ENCODE data around the gene IFT25. TPM values are rescaled to one million over a fixed set of nuclear protein-coding genes. Genes with fewer than 3 reads are reported as not detected.
A peak's percentile ranks its signal among the peaks of the same experiment; 100 is the strongest.

The IFT25 gene
- total and polyA plus RNA-seq, 12 donors, result 7.8 to 16.0 (median 10.7) TPM

DNA sequence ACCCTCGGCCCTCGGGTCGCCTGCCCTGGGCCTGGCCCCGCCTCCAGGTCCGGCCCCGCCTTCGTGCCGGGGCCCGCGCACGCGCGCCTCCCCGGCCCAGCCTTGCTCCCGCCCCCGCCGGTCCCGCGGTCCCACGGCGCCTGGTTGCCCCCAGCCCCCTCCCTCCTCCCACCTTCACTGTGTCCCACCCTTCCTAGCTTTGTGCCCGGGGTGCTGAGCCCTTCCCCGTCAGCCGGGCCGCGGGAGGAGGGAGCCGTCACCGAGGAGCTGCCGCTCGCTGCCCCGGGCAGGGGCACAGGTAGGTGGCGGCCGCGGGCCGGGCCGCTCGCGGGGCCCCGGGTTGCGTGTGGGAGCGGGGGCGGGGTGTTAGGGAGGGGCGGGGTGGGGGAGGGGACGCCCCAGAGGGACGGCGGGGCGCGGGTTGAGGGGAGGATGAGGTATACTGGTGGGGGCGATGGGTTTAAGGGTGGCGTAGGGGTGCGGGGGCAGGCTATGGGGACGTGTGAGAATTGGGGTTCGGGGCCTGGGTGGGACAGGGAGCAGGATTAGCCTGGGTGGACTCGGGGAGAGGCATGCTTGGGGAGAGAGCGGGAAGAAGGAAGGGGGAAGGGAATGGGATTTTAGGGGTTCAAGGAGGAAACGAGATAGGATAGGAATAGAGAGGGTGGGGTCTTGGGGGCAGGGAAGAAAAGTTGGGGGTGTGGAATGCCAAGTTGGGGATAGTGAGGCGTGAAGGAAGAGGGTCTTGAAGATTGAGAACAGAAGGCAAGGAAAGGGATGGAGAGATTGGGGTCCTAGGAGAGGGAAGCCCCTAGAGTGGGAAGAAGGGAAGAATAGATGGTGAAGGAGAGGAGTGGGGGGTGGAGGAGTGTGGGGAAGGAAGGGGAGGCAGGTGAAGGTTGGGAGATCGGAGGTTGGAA lies 1.0 kb upstream of the IFT25 start, which contains the start of gene LRRC42:
TSS of gene LRRC42 (plus strand) at position 99 of the 920 bp plus-strand sequence. CDS start 5,650 bp downstream, outside the sequence.
- TF ChIP-seq, protein P1, sequence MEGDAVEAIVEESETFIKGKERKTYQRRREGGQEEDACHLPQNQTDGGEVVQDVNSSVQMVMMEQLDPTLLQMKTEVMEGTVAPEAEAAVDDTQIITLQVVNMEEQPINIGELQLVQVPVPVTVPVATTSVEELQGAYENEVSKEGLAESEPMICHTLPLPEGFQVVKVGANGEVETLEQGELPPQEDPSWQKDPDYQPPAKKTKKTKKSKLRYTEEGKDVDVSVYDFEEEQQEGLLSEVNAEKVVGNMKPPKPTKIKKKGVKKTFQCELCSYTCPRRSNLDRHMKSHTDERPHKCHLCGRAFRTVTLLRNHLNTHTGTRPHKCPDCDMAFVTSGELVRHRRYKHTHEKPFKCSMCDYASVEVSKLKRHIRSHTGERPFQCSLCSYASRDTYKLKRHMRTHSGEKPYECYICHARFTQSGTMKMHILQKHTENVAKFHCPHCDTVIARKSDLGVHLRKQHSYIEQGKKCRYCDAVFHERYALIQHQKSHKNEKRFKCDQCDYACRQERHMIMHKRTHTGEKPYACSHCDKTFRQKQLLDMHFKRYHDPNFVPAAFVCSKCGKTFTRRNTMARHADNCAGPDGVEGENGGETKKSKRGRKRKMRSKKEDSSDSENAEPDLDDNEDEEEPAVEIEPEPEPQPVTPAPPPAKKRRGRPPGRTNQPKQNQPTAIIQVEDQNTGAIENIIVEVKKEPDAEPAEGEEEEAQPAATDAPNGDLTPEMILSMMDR (IDR thresholded peaks at IDR 0.05), result peak in 5 of 9 donors; percentile 10 to 52 (median 41)
- peaks cover 0 to 52% (median 39%) of the 10 kb centered on the region in 9 donors for H3K4me1 ChIP-seq

DNA sequence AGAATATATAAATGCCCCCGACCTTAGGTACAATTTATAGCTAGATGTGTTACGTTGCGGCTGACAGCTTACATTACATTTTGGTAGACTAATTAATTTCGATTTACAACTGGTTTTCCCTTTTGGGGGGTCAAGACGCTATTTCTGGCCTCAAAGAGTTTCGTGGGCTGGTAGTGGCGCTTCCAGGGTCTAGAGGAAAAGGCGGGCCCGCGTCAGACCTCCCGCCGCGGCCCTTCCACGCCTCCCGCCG lies 391 bp downstream of the IFT25 start:
- 1% methylated on average over 16 of the region's 16 CpGs for WGBS, 2 donors

More for the DNA sequence above, 1.0 kb upstream of the IFT25 start, which contains the start of gene LRRC42:
- H3K27ac ChIP-seq, result peak within 1 kb of the TSS; percentile 83 to 95 (median 89)
- 2% methylated on average over 45 to 58 of the region's 58 CpGs for WGBS, 2 donors
- no peaks in the 10 kb centered on the region for H3K9me3 ChIP-seq
- no peaks in the 10 kb centered on the region for H3K27me3 ChIP-seq
- peak within 1 kb of the TSS; percentile 59 to 97 (median 87) for H3K4me3 ChIP-seq
- intact Hi-C loops (cut with DNase I), result loop anchor here in 6 of 10 donors (5.0 to 10.0 kb wide), 7 partner anchors 54 to 109 kb away; partner anchors contain the start of genes YIPF1 (in 4 of the 6), TCEANC2 (in 2 of the 6), TMEM59 (in 2 of the 6) and DIO1 (in 1 of the 6)
- no peak for DNase-seq
- peak; percentile 84 to 94 (median 90) for ATAC-seq
- H3K36me3 ChIP-seq, result peaks cover 0 to 14% (median 0%) of the 10 kb centered on the region in 9 donors

DNA sequence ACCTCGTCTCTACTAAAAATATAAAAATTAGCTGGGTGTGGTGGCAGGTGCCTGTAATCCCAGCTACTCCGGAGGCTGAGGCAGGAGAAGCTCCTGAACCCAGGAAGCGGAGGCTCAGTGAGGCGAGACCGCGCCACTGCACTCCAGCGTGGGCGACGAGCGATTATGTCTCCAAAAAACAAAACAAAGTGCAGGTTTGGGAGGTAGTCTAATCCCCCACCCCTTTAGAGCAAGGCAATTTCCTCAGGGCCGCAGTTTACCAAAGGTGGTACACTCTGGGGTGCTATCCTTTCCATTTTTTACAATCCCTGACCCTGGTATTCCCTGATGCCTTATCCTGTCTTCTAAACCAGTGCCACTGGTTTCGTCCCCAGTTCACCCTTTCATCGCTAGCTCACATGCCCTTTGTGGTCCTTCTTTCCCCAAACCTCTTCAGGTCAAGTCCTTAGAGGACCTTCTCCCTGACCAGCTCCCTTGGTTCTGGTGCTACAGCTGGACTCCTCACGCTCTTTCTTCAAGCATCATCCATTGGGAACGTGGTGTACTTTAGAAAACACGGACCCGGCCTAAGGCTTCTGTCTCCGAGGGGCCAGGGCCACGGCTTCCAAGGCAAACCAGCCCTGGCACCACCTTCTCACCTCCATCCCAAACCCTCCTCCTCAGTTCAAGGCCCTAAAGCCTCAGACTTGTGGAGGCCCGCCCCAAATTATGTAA lies 873 bp downstream of the IFT25 start:
- Histone ChIP-seq H3K27ac (peak overlapping the region in 9 of 10 donors; percentile 79 to 95 (median 90)), H3K4me1 (peaks cover 0 to 54% (median 32%) of the 10 kb centered on the region in 9 donors), H3K9me3 (no peaks in the 10 kb centered on the region), H3K27me3 (no peaks in the 10 kb centered on the region), H3K36me3 (peaks cover 0 to 2% (median 0%) of the 10 kb centered on the region in 9 donors), H3K4me3 (peak overlapping the region; percentile 59 to 97 (median 87))
- 64 to 65% methylated on average over 20 of the region's 20 CpGs for WGBS, 2 donors
- TF ChIP-seq, protein P1 (IDR thresholded peaks at IDR 0.05), result no peak
- DNase-seq (no peak), ATAC-seq (no peak)
- intact Hi-C loops (cut with DNase I), result loop anchor here in 9 of 10 donors (2.0 to 10.0 kb wide), 8 partner anchors 52 to 110 kb away; partner anchors contain the start of genes YIPF1 (in 6 of the 9), TCEANC2 (in 3 of the 9), TMEM59 (in 3 of the 9) and DIO1 (in 2 of the 9)

More for the DNA sequence above, 391 bp downstream of the IFT25 start:
- TF ChIP-seq, protein P1 (IDR thresholded peaks at IDR 0.05), result no peak
- H3K27ac ChIP-seq, result peak overlapping the region; percentile 78 to 95 (median 89)
- no peaks in the 10 kb centered on the region for H3K27me3 ChIP-seq
- H3K4me1 ChIP-seq, result peaks cover 0 to 54% (median 37%) of the 10 kb centered on the region in 9 donors
- intact Hi-C loops (cut with DNase I), result loop anchor here in 8 of 10 donors (2.0 to 10.0 kb wide), 8 partner anchors 53 to 110 kb away; partner anchors contain the start of genes YIPF1 (in 6 of the 8), TCEANC2 (in 2 of the 8), TMEM59 (in 2 of the 8) and DIO1 (in 1 of the 8)
- ATAC-seq (peak in 3 of 8 donors; percentile 5 to 22 (median 19)), DNase-seq (no peak)
- peak overlapping the region; percentile 59 to 97 (median 87) for H3K4me3 ChIP-seq
- H3K36me3 ChIP-seq, result peaks cover 0 to 7% (median 0%) of the 10 kb centered on the region in 9 donors
- no peaks in the 10 kb centered on the region for H3K9me3 ChIP-seq

Measured in heart right ventricle (tissue), 16 donors.